Measurements from ENCODE around the gene NGFR.

DNA sequence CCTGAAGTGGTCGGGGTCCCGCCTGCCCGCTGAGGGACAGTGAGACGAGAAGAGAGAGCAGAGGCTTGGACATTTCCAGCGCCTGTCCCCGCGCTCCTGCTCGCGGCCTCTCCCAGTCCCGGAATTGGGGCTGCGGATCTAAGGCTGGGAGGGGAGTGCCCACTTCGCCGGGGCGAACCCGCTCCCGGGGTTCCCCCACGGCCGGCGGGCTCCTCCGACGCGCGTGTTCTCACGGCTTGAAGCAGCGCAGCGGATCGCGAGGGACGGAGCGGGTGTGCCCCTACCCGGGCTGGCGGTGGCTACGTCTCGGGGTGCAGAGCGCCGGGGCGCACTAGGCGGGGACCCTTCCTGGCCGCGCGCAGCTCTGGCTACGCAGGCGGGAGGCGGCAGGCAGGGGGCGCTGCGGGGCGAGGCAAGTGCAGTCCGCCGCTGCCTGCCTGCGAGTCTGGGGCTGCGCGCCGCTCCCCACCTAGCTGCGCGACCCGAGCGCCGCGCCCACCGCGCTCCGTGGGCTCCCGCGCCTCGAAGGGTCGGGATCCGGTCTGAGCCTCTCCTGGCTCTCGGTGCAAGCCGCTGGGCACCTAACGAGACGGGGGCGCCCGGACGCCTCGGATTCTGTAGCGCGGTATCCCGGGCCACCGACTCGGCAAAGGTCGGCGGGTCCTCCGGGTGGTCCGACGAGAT is 1.2 kb downstream of the NGFR start:
- TF ChIP-seq CTCF (IDR thresholded peaks at IDR 0.05; ENCODE audit: insufficient read depth, low read length, poor library complexity, severe bottlenecking) (peak; percentile 60), EZH2phosphoT487 (conservative IDR thresholded peaks at IDR 0.05; ENCODE audit: low read length) (no peak)
